Caco-2 (cell line): Measurements from ENCODE around the gene CDH12. TPM values are rescaled to one million over a fixed set of nuclear protein-coding genes. Genes with fewer than 3 reads are reported as not detected.

Experiments
- BruUV-seq: library from RNA; stranded (reverse); fragments of 400-500 nt; replicated peaks from 2 replicates; lab custom pipeline; 2021; lab: Mats Ljungman, UMichigan
- CTCF ChIA-PET: fragments of 300-600 bp; sonication (Branson Sonifier 250); formaldehyde crosslinking; loops from one replicate; lab custom pipeline; 2022; ENCODE audit warnings: antibody characterized with exemption; lab: Charles Lee
- POLR2A ChIA-PET: fragments of 300-600 bp; sonication (Branson Sonifier 250); formaldehyde crosslinking; loops from one replicate; lab custom pipeline; 2022; ENCODE audit warnings: antibody characterized with exemption; lab: Charles Lee
- DNase-seq, 2 experiments: peaks; one replicate each; pipeline versions ENCODE4 v3.0.0 to v3.0.0-alpha.2; 2020 to 2022
- H3K27me3 ChIP-seq: replicated peaks from 2 replicates; pipeline ENCODE4 v1.6.0; 2011; ENCODE audit warnings: low read length; ENCODE audit not compliant: control insufficient read depth, insufficient read depth
- H3K36me3 ChIP-seq: 2 replicates; pipeline ENCODE4 v1.5.1; 2011; ENCODE audit warnings: low read length; ENCODE audit not compliant: control insufficient read depth, insufficient read depth
- H3K4me1 ChIP-seq: fragments of 250-450 bp; sonication (Bioruptor Pico); 2 replicates; pipeline ENCODE4 v1.5.1; 2020; ENCODE audit warnings: mild to moderate bottlenecking
- H3K4me3 ChIP-seq: 2 replicates; pipeline ENCODE4 v1.5.1; 2011; ENCODE audit warnings: low read depth, mild to moderate bottlenecking, control low read depth, low read length
- H3K9me3 ChIP-seq: fragments of 250-450 bp; sonication (Bioruptor Pico); 2 replicates; pipeline ENCODE4 v1.5.1; 2020; ENCODE audit warnings: mild to moderate bottlenecking, moderate library complexity
- H3K27ac Mint-ChIP-seq: one replicate; pipeline ENCODE4 v1.8.0; 2022; ENCODE audit warnings: mixed read lengths; ENCODE audit not compliant: unreplicated experiment
- H3K27me3 Mint-ChIP-seq: one replicate; pipeline ENCODE4 v1.8.0; 2022; ENCODE audit warnings: mixed read lengths; ENCODE audit not compliant: insufficient read depth, unreplicated experiment
- H3K36me3 Mint-ChIP-seq: one replicate; pipeline ENCODE4 v1.8.0; 2022; ENCODE audit warnings: mild to moderate bottlenecking, mixed read lengths; ENCODE audit not compliant: insufficient read depth, unreplicated experiment
- H3K4me1 Mint-ChIP-seq: one replicate; pipeline ENCODE4 v1.8.0; 2022; ENCODE audit warnings: low read depth, mixed read lengths; ENCODE audit not compliant: unreplicated experiment
- H3K4me3 Mint-ChIP-seq: one replicate; pipeline ENCODE4 v1.8.0; 2022; ENCODE audit warnings: mild to moderate bottlenecking, moderate library complexity, mixed read lengths; ENCODE audit not compliant: unreplicated experiment
- H3K9me3 Mint-ChIP-seq: one replicate; pipeline ENCODE4 v1.8.0; 2022; ENCODE audit warnings: mixed read lengths; ENCODE audit not compliant: unreplicated experiment
- CTCF ChIP-seq, 2 experiments: fragments of 200-600 bp in 1 of 2; IDR thresholded peaks; 1 replicate in 1 of 2; 2 replicates in 1 of 2; pipeline versions ENCODE4 v1.5.1 to v1.8.0; 2011 to 2022; ENCODE audit warnings: antibody characterized with exemption in 1 of 2, control low read depth in 1 of 2, inconsistent platforms in 1 of 2, low read depth in 1 of 2, low read length in 1 of 2, mild to moderate bottlenecking in 1 of 2, moderate library complexity in 1 of 2; ENCODE audit not compliant: insufficient read depth in 1 of 2, severe bottlenecking in 1 of 2, unreplicated experiment in 1 of 2
- intact Hi-C: fragments of 100-400 bp; cut with micrococcal nuclease; formaldehyde crosslinking; loops from one replicate; pipeline ENCODE4 v1.10.0; 2022; ENCODE audit not compliant: unreplicated experiment
- total RNA-seq: library from RNA; stranded (reverse); gene quantifications from 2 replicates; pipeline ENCODE4 v1.2.3, GENCODE V29; 2022

CDH12 gene
- total RNA-seq, 1 experiment from 2014 or later, result not detected

GRCh38 chr5:22504411-22504810 lies 348.7 kb downstream of the CDH12 start:
- no peaks in the 10 kb centered on the region for H3K27me3 ChIP-seq
- intact Hi-C loops, result no loop called here
- CTCF ChIA-PET, result no interaction called here
- Mint-ChIP-seq H3K36me3 (no peaks in the 10 kb centered on the region), H3K4me3 (no peak overlapping the region), H3K27ac (no peak overlapping the region), H3K27me3 (no peaks in the 10 kb centered on the region), H3K4me1 (no peaks in the 10 kb centered on the region), H3K9me3 (peaks cover 13% of the 10 kb centered on the region)
- no peaks in the 10 kb centered on the region for H3K9me3 ChIP-seq
- no peak overlapping the region for H3K4me3 ChIP-seq
- DNase-seq, result no peak
- TF ChIP-seq CTCF (IDR thresholded peaks at IDR 0.05; ENCODE audit: insufficient read depth in 1 of 2, low read depth in 1 of 2, low read length in 1 of 2, severe bottlenecking in 1 of 2, unreplicated experiment in 1 of 2), result no peak
- H3K4me1 ChIP-seq, result no peaks in the 10 kb centered on the region
- BruUV-seq, result no TSS peak
- POLR2A ChIA-PET, result no interaction called here
- H3K36me3 ChIP-seq, result no peaks in the 10 kb centered on the region

GRCh38 chr5:22500556-22500955 lies 352.6 kb downstream of the CDH12 start:
- CTCF ChIA-PET, result no interaction called here
- POLR2A ChIA-PET, result no interaction called here
- no TSS peak for BruUV-seq

DNA sequence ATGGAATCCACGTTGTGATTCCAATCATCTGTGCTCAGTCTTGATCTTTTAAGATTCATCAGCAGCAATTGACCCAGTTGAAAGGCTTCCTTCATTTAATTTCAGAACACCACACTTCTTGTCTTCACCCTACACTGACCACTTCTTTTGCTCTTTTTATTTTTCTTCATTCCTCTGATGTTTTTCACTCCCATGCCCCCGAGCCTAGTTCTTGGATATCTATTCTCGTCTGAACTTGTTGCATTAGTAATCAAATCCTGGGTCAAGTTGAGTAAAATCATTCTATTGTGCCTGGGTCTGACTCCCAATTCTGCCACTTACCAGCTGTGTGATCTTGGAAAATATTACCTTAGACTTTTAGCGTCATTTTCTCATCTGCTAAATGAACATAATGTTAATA lies 356.5 kb downstream of the CDH12 start:
- no peak overlapping the region for H3K4me3 ChIP-seq
- no peaks in the 10 kb centered on the region for H3K9me3 ChIP-seq
- no TSS peak for BruUV-seq
- no peaks in the 10 kb centered on the region for H3K27me3 ChIP-seq
- ChIA-PET POLR2A (no interaction called here), CTCF (no interaction called here)
- no peak overlapping the region for H3K4me3 Mint-ChIP-seq
- no peaks in the 10 kb centered on the region for H3K36me3 Mint-ChIP-seq
- no peaks in the 10 kb centered on the region for H3K9me3 Mint-ChIP-seq
- no peaks in the 10 kb centered on the region for H3K36me3 ChIP-seq
- H3K27ac Mint-ChIP-seq, result no peak overlapping the region
- intact Hi-C loops, result no loop called here
- no peak for TF ChIP-seq CTCF (IDR thresholded peaks at IDR 0.05; ENCODE audit: insufficient read depth in 1 of 2, low read depth in 1 of 2, low read length in 1 of 2, severe bottlenecking in 1 of 2, unreplicated experiment in 1 of 2)
- no peak for DNase-seq
- no peaks in the 10 kb centered on the region for H3K4me1 ChIP-seq
- no peaks in the 10 kb centered on the region for H3K27me3 Mint-ChIP-seq
- H3K4me1 Mint-ChIP-seq, result no peaks in the 10 kb centered on the region

More at GRCh38 chr5:22500556-22500955, 352.6 kb downstream of the CDH12 start:
- no peak for TF ChIP-seq CTCF (IDR thresholded peaks at IDR 0.05; ENCODE audit: insufficient read depth in 1 of 2, low read depth in 1 of 2, low read length in 1 of 2, severe bottlenecking in 1 of 2, unreplicated experiment in 1 of 2)
- no peaks in the 10 kb centered on the region for H3K9me3 ChIP-seq
- H3K4me1 ChIP-seq, result no peaks in the 10 kb centered on the region
- intact Hi-C loops, result no loop called here
- H3K36me3 ChIP-seq, result no peaks in the 10 kb centered on the region
- no peaks in the 10 kb centered on the region for H3K4me1 Mint-ChIP-seq
- H3K9me3 Mint-ChIP-seq, result peaks cover 13% of the 10 kb centered on the region
- no peaks in the 10 kb centered on the region for H3K36me3 Mint-ChIP-seq
- H3K4me3 Mint-ChIP-seq, result no peak overlapping the region
- no peaks in the 10 kb centered on the region for H3K27me3 Mint-ChIP-seq
- H3K27ac Mint-ChIP-seq, result no peak overlapping the region
- DNase-seq, result no peak
- H3K4me3 ChIP-seq, result no peak overlapping the region
- H3K27me3 ChIP-seq, result no peaks in the 10 kb centered on the region
